GM19023 (cell line): ENCODE measurements around the gene HPCAL1.
A peak's percentile ranks its signal among the peaks of the same experiment; 100 is the strongest.

Source experiments
- ATAC-seq: cut with Tn5 transposase; IDR thresholded peaks from one replicate; pipeline ENCODE4 v1.9.1; 2021; ENCODE audit warnings: mild to moderate bottlenecking, moderate library complexity; ENCODE audit not compliant: unreplicated experiment

HPCAL1 gene

GRCh38 chr2:10366601-10367270 is 64.0 kb downstream of the HPCAL1 start:
- ATAC-seq: no peak

- ATAC-seq: no peak
Measured at GRCh38 chr2:10367472-10368439, 65.1 kb downstream of the HPCAL1 start.

- ATAC-seq: no peak
Measured at GRCh38 chr2:10368491-10369231, 66.0 kb downstream of the HPCAL1 start.

- ATAC-seq: no peak
Measured at GRCh38 chr2:10369269-10370255, 66.9 kb downstream of the HPCAL1 start.

GRCh38 chr2:10370390-10370789 is 67.7 kb downstream of the HPCAL1 start:
- ATAC-seq: no peak

GRCh38 chr2:10370895-10371294 is 68.2 kb downstream of the HPCAL1 start:
- no peak for ATAC-seq

GRCh38 chr2:10371441-10372196 is 68.9 kb downstream of the HPCAL1 start:
- ATAC-seq: no peak

- ATAC-seq: no peak
Measured at GRCh38 chr2:10372203-10372861, 69.6 kb downstream of the HPCAL1 start.

DNA sequence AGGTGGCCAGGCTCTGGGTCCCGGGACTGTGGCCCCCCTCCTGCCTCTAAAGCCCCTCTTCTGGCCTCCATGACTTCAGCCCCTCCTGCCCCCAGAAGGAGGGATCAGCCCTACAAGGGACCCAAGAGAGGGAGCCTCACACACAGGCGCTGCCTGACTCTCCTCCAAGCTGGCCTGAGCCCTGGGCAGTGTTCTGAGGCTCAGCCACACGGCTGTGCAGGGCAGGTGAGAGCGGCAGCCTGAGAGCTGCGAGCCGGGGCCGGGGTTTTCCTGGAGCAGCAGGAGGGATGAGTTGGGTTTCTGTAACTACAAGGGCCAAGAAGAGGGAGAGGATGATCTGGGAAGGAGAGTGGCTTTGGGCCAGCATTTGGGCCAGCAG is 70.1 kb downstream of the HPCAL1 start:
- ATAC-seq: no peak

GRCh38 chr2:10373931-10374330 is 71.2 kb downstream of the HPCAL1 start:
- no peak for ATAC-seq

GRCh38 chr2:10374362-10374943 is 71.7 kb downstream of the HPCAL1 start:
- ATAC-seq: no peak

- no peak for ATAC-seq
Measured at GRCh38 chr2:10375570-10376281, 73.0 kb downstream of the HPCAL1 start.

- ATAC-seq: no peak
Measured at GRCh38 chr2:10377052-10377746, 74.5 kb downstream of the HPCAL1 start.

GRCh38 chr2:10377747-10378085 is 75.0 kb downstream of the HPCAL1 start:
- no peak for ATAC-seq

GRCh38 chr2:10378189-10378588 is 75.5 kb downstream of the HPCAL1 start:
- peak; percentile 68 for ATAC-seq

DNA sequence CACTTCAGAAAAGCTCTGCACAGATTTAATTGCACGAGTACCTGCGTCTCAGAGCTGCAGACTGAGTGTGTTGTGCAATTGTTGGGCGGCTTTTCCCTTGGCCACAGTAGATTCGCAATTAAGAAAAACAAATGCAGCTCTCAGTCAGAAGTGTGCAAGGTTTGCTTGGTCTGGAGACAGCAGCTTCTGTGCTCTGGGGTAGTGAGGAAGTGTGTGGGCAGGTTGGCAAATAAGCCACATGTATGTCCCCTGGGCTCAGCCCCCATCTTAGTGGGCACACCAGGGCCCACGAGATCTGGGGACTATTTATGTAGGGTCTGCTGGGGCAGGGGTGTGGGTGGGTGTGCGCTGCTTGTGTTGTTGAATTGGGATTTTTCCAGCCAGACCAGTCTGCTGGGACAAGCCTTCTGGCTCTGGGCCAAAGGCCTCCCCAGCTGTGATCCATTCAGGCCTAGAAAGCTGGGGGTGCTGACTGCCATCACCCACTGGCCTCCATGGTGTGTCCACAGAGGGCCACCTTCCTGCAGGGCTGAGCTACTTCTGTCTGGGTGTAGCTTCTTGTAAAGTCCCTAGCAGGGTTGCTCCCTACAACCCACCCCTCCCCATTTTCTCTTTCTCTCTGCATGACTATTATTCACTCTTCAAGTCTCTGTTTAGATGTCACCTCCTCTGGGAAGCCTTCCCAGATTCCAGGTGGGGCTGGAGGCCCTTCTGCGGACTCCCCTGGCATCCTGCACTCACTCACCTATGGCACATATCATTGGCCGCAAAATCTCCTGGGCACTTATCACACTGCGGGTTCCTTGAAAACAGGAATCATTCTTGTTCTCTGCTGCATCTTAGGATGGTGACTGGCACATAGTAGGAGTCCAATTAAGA is 77.6 kb downstream of the HPCAL1 start:
- ATAC-seq: no peak

DNA sequence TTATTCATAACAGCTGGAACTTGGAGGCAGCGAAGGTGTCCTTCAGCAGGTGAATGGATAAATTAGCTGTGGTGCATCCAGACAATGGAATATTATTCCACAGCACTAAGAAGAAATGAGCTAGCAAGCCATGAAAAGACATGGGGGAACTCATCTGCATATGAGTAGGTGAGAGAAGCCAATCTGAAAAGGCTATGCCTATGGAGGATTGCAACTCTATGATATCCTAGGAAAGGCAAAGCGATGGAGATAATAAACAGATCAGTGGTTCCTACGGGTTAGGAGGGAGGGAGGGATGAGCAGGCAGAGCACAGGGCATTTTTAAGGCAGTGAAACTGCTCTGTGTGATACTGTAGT is 79.3 kb downstream of the HPCAL1 start:
- no peak for ATAC-seq
